Gastroesophageal sphincter (tissue), 3 donors: ENCODE results near the gene FAM50A.

ENCODE experiments used
- POLR2A ChIP-seq, 2 donors: fragments of 450-650 bp; IDR thresholded peaks; one replicate each; pipeline ENCODE4 v1.6.1; 2017; ENCODE audit warnings: antibody characterized with exemption in 2 of 2, mild to moderate bottlenecking in 2 of 2, moderate library complexity in 1 of 2
- POLR2AphosphoS5 ChIP-seq: sonication (generic); formaldehyde crosslinking; IDR thresholded peaks from one replicate; pipeline ENCODE4 v1.6.1; 2017; ENCODE audit warnings: antibody characterized with exemption
- TF ChIP-seq, protein P1 (sequence below), 4 experiments: fragments of 200-600 bp in 2 of 4; fragments of 450-650 bp in 2 of 4; sonication (generic) in 1 of 4; IDR thresholded peaks; one replicate each; pipeline ENCODE4 v1.5.1; 2017 to 2019; ENCODE audit warnings: antibody characterized with exemption in 4 of 4, mild to moderate bottlenecking in 2 of 4, moderate library complexity in 2 of 4

DNA sequence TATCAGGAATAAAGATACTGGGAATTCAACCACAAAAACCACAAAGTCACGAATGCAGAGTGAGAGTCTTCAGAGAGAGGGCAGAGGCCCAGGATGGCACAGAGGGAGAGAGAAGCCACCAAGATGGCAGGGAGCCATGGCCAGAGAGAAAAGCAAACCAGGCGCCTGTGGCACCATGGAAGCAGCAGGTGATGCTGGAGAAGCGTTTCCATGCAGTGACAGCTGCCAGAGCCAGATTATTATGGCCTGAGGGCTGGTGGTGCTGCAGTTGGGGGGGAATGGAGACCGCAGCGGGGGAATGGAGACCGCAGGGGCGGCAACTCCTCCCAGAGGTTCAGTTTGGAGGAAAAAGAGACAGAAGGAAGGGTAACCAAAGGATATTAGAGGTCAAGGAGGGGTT is 26.8 kb upstream of the FAM50A start:
- TF ChIP-seq, protein P1, sequence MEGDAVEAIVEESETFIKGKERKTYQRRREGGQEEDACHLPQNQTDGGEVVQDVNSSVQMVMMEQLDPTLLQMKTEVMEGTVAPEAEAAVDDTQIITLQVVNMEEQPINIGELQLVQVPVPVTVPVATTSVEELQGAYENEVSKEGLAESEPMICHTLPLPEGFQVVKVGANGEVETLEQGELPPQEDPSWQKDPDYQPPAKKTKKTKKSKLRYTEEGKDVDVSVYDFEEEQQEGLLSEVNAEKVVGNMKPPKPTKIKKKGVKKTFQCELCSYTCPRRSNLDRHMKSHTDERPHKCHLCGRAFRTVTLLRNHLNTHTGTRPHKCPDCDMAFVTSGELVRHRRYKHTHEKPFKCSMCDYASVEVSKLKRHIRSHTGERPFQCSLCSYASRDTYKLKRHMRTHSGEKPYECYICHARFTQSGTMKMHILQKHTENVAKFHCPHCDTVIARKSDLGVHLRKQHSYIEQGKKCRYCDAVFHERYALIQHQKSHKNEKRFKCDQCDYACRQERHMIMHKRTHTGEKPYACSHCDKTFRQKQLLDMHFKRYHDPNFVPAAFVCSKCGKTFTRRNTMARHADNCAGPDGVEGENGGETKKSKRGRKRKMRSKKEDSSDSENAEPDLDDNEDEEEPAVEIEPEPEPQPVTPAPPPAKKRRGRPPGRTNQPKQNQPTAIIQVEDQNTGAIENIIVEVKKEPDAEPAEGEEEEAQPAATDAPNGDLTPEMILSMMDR (IDR thresholded peaks at IDR 0.05), result no peak
- TF ChIP-seq POLR2A (IDR thresholded peaks at IDR 0.05) (no peak), POLR2AphosphoS5 (no peak)
